Measurements from ENCODE around the gene SSRP1.
A peak's percentile ranks its signal among the peaks of the same experiment; 100 is the strongest.

Gene SSRP1

DNA sequence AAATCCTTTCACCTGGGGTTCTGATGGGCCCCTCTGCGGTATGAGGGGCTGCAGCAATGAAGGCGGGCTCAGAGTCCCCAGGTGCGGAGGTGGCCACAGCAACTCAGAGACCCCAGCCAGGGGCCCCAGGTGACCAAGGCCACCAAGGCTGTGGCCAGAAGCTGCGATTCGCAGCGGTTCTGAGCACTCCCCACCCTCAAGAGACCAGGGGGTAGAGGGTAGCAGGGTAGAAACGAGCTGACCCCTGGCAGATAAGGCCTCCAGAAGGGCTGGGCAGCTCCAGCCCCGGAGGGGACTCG, 11.9 kb downstream of the SSRP1 start:
- TF ChIP-seq, protein P1, sequence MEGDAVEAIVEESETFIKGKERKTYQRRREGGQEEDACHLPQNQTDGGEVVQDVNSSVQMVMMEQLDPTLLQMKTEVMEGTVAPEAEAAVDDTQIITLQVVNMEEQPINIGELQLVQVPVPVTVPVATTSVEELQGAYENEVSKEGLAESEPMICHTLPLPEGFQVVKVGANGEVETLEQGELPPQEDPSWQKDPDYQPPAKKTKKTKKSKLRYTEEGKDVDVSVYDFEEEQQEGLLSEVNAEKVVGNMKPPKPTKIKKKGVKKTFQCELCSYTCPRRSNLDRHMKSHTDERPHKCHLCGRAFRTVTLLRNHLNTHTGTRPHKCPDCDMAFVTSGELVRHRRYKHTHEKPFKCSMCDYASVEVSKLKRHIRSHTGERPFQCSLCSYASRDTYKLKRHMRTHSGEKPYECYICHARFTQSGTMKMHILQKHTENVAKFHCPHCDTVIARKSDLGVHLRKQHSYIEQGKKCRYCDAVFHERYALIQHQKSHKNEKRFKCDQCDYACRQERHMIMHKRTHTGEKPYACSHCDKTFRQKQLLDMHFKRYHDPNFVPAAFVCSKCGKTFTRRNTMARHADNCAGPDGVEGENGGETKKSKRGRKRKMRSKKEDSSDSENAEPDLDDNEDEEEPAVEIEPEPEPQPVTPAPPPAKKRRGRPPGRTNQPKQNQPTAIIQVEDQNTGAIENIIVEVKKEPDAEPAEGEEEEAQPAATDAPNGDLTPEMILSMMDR (IDR thresholded peaks at IDR 0.05; ENCODE audit: control insufficient read depth, extremely low read depth, insufficient read depth), result no peak
- H3K4me3 ChIP-seq (ENCODE audit: low read depth, low read length), result peak overlapping the region; percentile 89
- DNase-seq (ENCODE audit: low read depth), result no peak

DNA sequence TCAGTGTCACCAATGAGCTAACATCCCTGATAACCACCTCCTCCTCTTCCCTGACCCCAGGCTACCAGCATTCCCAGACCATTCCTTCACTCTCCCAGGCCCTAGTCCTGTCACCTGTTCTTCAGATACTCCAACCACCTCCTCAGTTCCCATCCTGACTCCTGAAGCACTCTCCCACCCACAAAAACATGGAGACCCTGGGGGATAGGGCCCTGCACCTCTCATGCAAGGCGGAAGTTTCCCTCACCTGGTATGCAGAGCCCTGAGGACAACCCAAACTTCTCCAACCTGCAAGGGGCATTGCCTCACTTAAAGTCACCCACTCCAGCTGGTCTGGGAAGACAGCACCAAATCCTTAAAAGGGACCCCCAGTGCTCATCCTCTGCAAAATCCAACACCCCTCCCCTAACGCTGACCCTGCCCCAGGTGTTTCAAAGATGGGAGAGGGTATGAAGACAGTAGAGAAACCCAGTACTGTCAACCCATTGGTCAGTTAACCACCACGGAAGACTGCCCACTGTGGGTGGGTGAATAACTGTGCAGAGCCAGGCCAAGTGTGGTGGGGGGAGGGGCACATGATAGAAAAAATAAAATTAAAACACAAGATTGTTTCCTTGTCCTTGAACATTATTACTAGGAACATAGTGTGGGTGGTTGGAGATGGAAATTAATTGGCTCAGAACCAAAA, 12.4 kb downstream of the SSRP1 start:
- peak overlapping the region; percentile 89 for H3K4me3 ChIP-seq (ENCODE audit: low read depth, low read length)
- TF ChIP-seq, protein P1 (IDR thresholded peaks at IDR 0.05; ENCODE audit: control insufficient read depth, extremely low read depth, insufficient read depth), result 0 out of 2 replicates have a peak, but pooled peaks have one; percentile 1
- no peak for DNase-seq (ENCODE audit: low read depth)

DNA sequence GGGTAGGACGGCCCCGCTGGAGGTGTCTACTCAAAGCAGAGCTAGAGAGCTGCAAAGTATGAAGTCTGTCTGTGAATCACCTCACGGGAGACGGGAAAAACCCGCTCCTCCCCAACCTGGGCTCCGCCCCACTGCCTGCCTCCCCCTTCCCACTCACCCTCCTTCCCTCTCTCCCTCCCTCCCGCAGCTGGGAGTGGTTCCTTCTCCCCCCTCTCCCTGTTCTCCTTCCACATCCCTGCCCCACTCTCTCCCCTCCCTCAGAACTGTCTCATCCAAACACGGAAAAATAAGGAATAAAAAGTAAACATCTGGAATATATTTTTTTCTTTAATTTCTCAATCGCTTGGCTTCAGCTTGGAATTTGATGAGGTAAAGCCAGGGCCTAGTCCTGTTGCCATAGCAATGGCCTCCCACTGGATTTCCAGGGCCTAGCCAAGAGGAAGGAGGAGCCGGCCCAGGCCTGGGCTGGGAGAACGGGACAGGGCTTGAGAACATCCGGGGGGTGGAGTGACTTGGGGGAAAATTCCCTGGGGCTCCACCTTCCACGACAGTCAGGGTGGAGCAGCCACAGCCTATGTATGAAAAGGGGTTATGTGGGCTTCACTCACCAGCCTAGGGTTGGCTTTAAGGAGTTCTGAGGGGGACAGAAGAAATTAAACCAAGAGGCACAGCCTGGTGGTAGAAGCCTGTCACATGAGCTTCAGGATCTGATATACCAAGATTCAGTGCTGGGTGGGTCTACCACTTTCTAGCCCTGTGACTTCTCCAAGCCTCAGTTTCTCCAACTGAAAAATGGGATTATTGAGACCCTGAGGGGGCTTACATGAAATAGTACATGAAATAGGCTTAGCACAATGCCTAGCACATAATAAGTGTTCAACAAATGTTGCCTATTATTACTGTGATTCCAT, 13.2 kb downstream of the SSRP1 start:
- H3K4me3 ChIP-seq (ENCODE audit: low read depth, low read length), result peak overlapping the region; percentile 89
- DNase-seq (ENCODE audit: low read depth), result peak; percentile 81
- TF ChIP-seq, protein P1 (IDR thresholded peaks at IDR 0.05; ENCODE audit: control insufficient read depth, extremely low read depth, insufficient read depth), result no peak

DNA sequence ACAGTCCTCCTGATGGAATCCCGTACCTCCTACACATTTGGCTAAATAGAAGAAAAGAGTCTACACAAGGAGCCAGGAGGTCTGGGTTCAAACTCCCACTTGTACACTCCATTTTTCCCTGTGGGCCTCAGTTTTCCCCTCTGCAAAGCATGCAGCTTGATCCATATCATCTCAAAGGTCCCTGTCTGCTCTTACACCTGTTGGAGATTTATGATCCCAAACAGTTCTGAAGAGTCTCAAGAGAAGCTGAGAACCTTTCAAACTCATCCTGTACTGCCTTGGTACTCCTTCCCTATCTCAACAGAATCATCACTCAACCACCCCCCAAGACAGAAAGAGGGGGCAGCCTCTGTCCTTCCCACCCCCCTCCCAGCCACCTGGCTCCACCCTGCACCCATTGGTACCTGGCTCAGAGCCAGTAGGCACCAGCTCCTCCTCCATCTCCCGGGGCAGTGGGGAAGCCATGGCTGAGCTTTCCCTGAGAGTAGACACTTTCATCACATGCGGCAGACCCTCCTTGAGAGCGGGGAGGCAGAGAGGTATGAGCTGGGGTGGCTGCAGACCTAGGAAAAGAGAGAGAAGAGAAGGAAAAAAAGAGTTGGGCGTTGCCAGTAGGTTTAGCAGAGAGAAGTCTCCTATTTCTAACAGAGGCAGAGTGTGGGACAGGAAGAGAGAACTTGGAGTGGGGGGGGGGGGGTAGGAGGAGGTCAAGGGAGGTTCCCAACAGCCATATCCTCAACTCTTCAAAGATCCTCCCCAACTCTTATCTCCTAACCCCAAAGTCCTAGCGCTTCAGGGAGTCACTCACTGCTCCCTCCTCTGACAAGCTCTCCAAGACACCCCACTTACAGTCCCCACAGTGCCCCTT, 14.1 kb downstream of the SSRP1 start:
- DNase-seq (ENCODE audit: low read depth), result no peak
- H3K4me3 ChIP-seq (ENCODE audit: low read depth, low read length), result peak overlapping the region; percentile 89
- TF ChIP-seq, protein P1 (IDR thresholded peaks at IDR 0.05; ENCODE audit: control insufficient read depth, extremely low read depth, insufficient read depth), result no peak

DNA sequence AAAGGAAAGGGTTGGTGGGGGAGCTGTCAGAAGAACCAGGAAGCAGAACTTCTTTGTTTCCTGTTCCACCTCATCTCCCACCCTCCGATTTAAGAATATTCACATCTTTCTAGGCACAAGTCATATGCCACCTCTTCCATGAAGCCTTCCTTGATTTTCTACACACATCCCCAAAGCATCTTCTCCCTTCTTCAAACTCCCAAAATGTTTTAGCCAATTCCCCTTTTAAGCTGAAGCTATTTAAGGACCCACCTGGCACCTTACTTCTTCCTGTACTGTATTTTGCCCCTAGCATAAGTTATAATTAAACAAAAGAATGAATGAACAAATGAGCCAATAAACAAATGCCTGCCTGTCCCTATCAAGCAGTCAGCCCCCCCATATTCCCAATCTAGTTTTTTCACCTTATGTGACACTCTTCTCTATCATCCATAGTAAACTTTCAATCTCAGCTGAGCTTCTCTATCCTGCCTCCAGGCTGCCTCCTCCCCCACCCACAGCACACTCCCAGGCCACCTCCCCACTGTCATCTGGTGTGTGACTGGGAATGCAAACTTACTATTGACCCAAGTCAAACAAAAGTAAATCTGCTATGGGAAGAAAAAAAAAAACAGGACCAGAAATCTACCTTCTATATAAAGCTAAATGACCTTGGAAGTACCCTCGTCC, 14.8 kb downstream of the SSRP1 start:
- H3K4me3 ChIP-seq (ENCODE audit: low read depth, low read length), result peak overlapping the region; percentile 89
- no peak for DNase-seq (ENCODE audit: low read depth)
- TF ChIP-seq, protein P1 (IDR thresholded peaks at IDR 0.05; ENCODE audit: control insufficient read depth, extremely low read depth, insufficient read depth), result no peak

DNA sequence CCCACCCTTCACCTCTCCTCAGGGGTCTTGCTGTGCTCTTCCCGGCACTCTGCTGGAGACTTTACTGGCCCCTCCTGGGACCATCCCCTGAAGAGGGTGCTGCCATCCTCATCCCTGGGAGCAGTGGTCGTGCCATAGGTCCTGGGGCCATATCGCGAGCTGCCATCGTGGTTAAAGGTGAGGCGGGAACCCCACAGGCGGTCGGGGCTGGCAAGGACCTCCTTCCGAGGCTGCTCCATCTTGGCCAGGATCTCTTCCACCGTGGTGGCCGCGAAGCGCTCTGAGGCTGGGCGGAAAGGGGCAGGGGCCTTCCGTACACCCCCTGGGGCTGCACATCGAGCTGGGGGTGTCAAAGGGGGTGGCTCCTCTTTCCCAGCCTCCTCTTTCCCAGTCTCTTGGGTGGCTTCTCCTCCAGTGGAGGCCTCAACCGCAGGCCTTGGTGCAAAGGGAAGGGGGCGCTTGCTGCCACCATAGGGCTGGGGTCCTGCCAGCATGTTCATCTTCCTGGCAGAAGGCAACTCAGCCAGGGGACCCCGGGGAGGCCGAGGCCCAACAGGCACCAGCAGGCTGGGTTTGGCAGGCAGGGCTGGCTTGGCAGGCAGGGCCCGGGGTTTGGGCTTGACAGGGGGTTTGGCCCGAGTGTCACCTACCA, 15.5 kb downstream of the SSRP1 start:
- H3K4me3 ChIP-seq (ENCODE audit: low read depth, low read length), result no peak overlapping the region
- DNase-seq (ENCODE audit: low read depth), result no peak
- TF ChIP-seq, protein P1 (IDR thresholded peaks at IDR 0.05; ENCODE audit: control insufficient read depth, extremely low read depth, insufficient read depth), result no peak

All from LNCaP clone FGC (cell line).